Smooth muscle cell (in vitro differentiated cells): Measurements from ENCODE around the gene SPOCD1. TPM values are rescaled to one million over a fixed set of nuclear protein-coding genes. Genes with fewer than 3 reads are reported as not detected.

Experiments
- DNase-seq: peaks from one replicate; lab custom pipeline; 2025; ENCODE audit not compliant: unreplicated experiment; lab: John Stamatoyannopoulos, UW
- H2AFZ ChIP-seq: fragments of 200-600 bp; sonication (generic); 2 replicates; pipeline ENCODE4 v1.6.0; 2016; ENCODE audit warnings: antibody characterized with exemption, low read depth, mild to moderate bottlenecking
- H3F3A ChIP-seq: fragments of 200-600 bp; sonication (generic); 2 replicates; pipeline ENCODE4 v1.6.0; 2017; ENCODE audit warnings: antibody characterized with exemption, low read depth
- H3K27ac ChIP-seq: fragments of 200-600 bp; sonication (generic); 2 replicates; pipeline ENCODE4 v1.5.1; 2016; ENCODE audit warnings: low read depth, mild to moderate bottlenecking
- H3K27me3 ChIP-seq: fragments of 200-600 bp; sonication (generic); 2 replicates; pipeline ENCODE4 v1.6.1; 2016; ENCODE audit warnings: low read depth, mild to moderate bottlenecking
- H3K36me3 ChIP-seq: fragments of 200-600 bp; sonication (generic); 2 replicates; pipeline ENCODE4 v1.5.1; 2016; ENCODE audit warnings: low read depth
- H3K4me1 ChIP-seq: fragments of 200-600 bp; sonication (generic); 2 replicates; pipeline ENCODE4 v1.5.1; 2016; ENCODE audit warnings: low read depth
- H3K4me2 ChIP-seq: fragments of 200-600 bp; sonication (generic); 2 replicates; pipeline ENCODE4 v1.6.0; 2016; ENCODE audit warnings: mild to moderate bottlenecking
- H3K4me3 ChIP-seq: fragments of 200-600 bp; sonication (generic); 2 replicates; pipeline ENCODE4 v1.5.1; 2016; ENCODE audit warnings: mild to moderate bottlenecking
- H3K79me2 ChIP-seq: fragments of 200-600 bp; sonication (generic); 2 replicates; pipeline ENCODE4 v1.6.0; 2016; ENCODE audit warnings: low read depth, mild to moderate bottlenecking
- H3K9ac ChIP-seq: fragments of 200-600 bp; sonication (generic); 2 replicates; pipeline ENCODE4 v1.6.0; 2016; ENCODE audit warnings: low read depth
- H3K9me3 ChIP-seq: fragments of 200-600 bp; sonication (generic); replicated peaks from 2 replicates; pipeline ENCODE4 v1.5.1; 2016; ENCODE audit warnings: low read depth
- H4K20me1 ChIP-seq: fragments of 200-600 bp; sonication (generic); 2 replicates; pipeline ENCODE4 v1.6.0; 2016; ENCODE audit warnings: low read depth
- CTCF ChIP-seq: fragments of 200-600 bp; sonication (generic); IDR thresholded peaks from 2 replicates; pipeline ENCODE4 v1.5.1; 2017; ENCODE audit warnings: borderline replicate concordance, mild to moderate bottlenecking, antibody characterized with exemption; ENCODE audit not compliant: insufficient read depth, poor library complexity, severe bottlenecking
- WGBS: methylation state at CpG from one replicate; pipeline ENCODE4 v1.1.7; 2016; ENCODE audit warnings: low lambda C conversion rate; 5-methylcytosine and 5-hydroxymethylcytosine counted together
- polyA plus RNA-seq: library from polyadenylated mRNA; unstranded; fragments of >200 nt; fragmentation: Nextera tagmentation; extraction: Ambion mirVana; gene quantifications from 2 replicates; pipeline ENCODE4 v1.2.1, GENCODE V29; 2016
- total RNA-seq: library from RNA; depleted of rRNA; stranded (reverse); fragments of >200 nt; gene quantifications from 2 replicates; pipeline ENCODE4 v1.2.3, GENCODE V29; 2014

SPOCD1 gene
- total and polyA plus RNA-seq, 2 experiments from 2014 or later: 39.5 to 45.3 TPM

GRCh38 chr1:31787261-31787660 is 28.6 kb downstream of the SPOCD1 start:
- H3K9ac ChIP-seq: no peak overlapping the region
- H3K36me3 ChIP-seq: no peaks in the 10 kb centered on the region
- H3K4me1 ChIP-seq: peaks cover 14% of the 10 kb centered on the region
- peaks cover 11% of the 10 kb centered on the region for H3F3A ChIP-seq
- TF ChIP-seq CTCF: no peak
- no peak overlapping the region for H3K4me3 ChIP-seq
- no peaks in the 10 kb centered on the region for H3K9me3 ChIP-seq
- H3K4me2 ChIP-seq: no peak overlapping the region
- H3K79me2 ChIP-seq: no peaks in the 10 kb centered on the region
- no peak for DNase-seq
- no peaks in the 10 kb centered on the region for H3K27me3 ChIP-seq
- H2AFZ ChIP-seq: no peak overlapping the region
- H4K20me1 ChIP-seq: no peaks in the 10 kb centered on the region
- 96% methylated on average over 3 of the region's 3 CpGs for WGBS
- no peak overlapping the region for H3K27ac ChIP-seq

- Histone ChIP-seq H3K4me1 (peaks cover 21% of the 10 kb centered on the region), H3K27me3 (no peaks in the 10 kb centered on the region), H4K20me1 (no peaks in the 10 kb centered on the region), H3K4me2 (no peak overlapping the region), H3F3A (peaks cover 10% of the 10 kb centered on the region), H3K27ac (no peak overlapping the region), H3K4me3 (no peak overlapping the region), H3K9ac (no peak overlapping the region), H2AFZ (no peak overlapping the region), H3K9me3 (no peaks in the 10 kb centered on the region), H3K36me3 (no peaks in the 10 kb centered on the region), H3K79me2 (no peaks in the 10 kb centered on the region)
- DNase-seq: no peak
- WGBS: 97% methylated on average over 16 of the region's 16 CpGs
- TF ChIP-seq CTCF: no peak
Measured at GRCh38 chr1:31786366-31787060, 29.3 kb downstream of the SPOCD1 start.

- no peak overlapping the region for H3K4me2 ChIP-seq
- no peak for TF ChIP-seq CTCF
- H2AFZ ChIP-seq: no peak overlapping the region
- no peak overlapping the region for H3K9ac ChIP-seq
- peaks cover 8% of the 10 kb centered on the region for H3F3A ChIP-seq
- H3K27me3 ChIP-seq: no peaks in the 10 kb centered on the region
- no peak overlapping the region for H3K27ac ChIP-seq
- DNase-seq: no peak
- no peaks in the 10 kb centered on the region for H3K79me2 ChIP-seq
- no peaks in the 10 kb centered on the region for H4K20me1 ChIP-seq
- WGBS: 90% methylated on average over 3 of the region's 3 CpGs
- no peak overlapping the region for H3K4me3 ChIP-seq
- H3K36me3 ChIP-seq: no peaks in the 10 kb centered on the region
- no peaks in the 10 kb centered on the region for H3K9me3 ChIP-seq
- H3K4me1 ChIP-seq: peaks cover 26% of the 10 kb centered on the region
Measured at GRCh38 chr1:31785947-31786290, 29.9 kb downstream of the SPOCD1 start.
